Chondrocyte (in vitro differentiated cells): Measurements from ENCODE around the gene DPH5. TPM values are rescaled to one million over a fixed set of nuclear protein-coding genes. Genes with fewer than 3 reads are reported as not detected.

Experiments used
- DNase-seq: peaks from one replicate; pipeline ENCODE4 v3.0.0; 2021; ENCODE audit warnings: mixed read lengths, low spot score
- H3K27ac Mint-ChIP-seq: one replicate; pipeline ENCODE4 v1.8.0; 2021; ENCODE audit warnings: mild to moderate bottlenecking, moderate library complexity, mixed read lengths; ENCODE audit not compliant: unreplicated experiment
- H3K27me3 Mint-ChIP-seq: 2 replicates; pipeline ENCODE4 v1.8.0; 2021; ENCODE audit warnings: low read depth, mixed read lengths
- H3K36me3 Mint-ChIP-seq: 2 replicates; pipeline ENCODE4 v1.8.0; 2021; ENCODE audit warnings: low read depth, mixed read lengths
- H3K4me1 Mint-ChIP-seq: 2 replicates; pipeline ENCODE4 v1.8.0; 2021; ENCODE audit warnings: low read depth, mild to moderate bottlenecking, mixed read lengths
- H3K4me3 Mint-ChIP-seq: one replicate; pipeline ENCODE4 v1.8.0; 2021; ENCODE audit warnings: mild to moderate bottlenecking, moderate library complexity, mixed read lengths; ENCODE audit not compliant: unreplicated experiment
- H3K9me3 Mint-ChIP-seq: 2 replicates; pipeline ENCODE4 v1.8.0; 2021; ENCODE audit warnings: low read depth, mixed read lengths
- CTCF ChIP-seq: fragments of 200-600 bp; sonication (generic); IDR thresholded peaks from 2 replicates; pipeline ENCODE4 v1.5.0; 2021; ENCODE audit warnings: antibody characterized with exemption, mild to moderate bottlenecking, moderate library complexity
- total RNA-seq: library from RNA; stranded (reverse); gene quantifications from 3 replicates; pipeline ENCODE4 v1.2.1, GENCODE V29; 2021

DPH5 gene
- total RNA-seq, 1 donor from 2014 or later, result 30.5 TPM

- H3K36me3 Mint-ChIP-seq, result no peaks in the 10 kb centered on the region
- TF ChIP-seq CTCF, result no peak
- no peaks in the 10 kb centered on the region for H3K4me1 Mint-ChIP-seq
- H3K4me3 Mint-ChIP-seq, result no peak overlapping the region
- H3K27ac Mint-ChIP-seq, result no peak overlapping the region
- no peaks in the 10 kb centered on the region for H3K27me3 Mint-ChIP-seq
- H3K9me3 Mint-ChIP-seq, result no peaks in the 10 kb centered on the region
- no peak for DNase-seq
These were observed 40.8 kb upstream of the DPH5 start for GRCh38 chr1:101066260-101066936.

GRCh38 chr1:101065575-101065974 lies 40.0 kb upstream of the DPH5 start:
- Mint-ChIP-seq H3K27me3 (no peaks in the 10 kb centered on the region), H3K9me3 (no peaks in the 10 kb centered on the region), H3K36me3 (no peaks in the 10 kb centered on the region), H3K4me1 (no peaks in the 10 kb centered on the region), H3K4me3 (no peak overlapping the region), H3K27ac (no peak overlapping the region)
- no peak for DNase-seq
- no peak for TF ChIP-seq CTCF

- no peak overlapping the region for H3K4me3 Mint-ChIP-seq
- H3K9me3 Mint-ChIP-seq, result no peaks in the 10 kb centered on the region
- no peaks in the 10 kb centered on the region for H3K27me3 Mint-ChIP-seq
- H3K27ac Mint-ChIP-seq, result no peak overlapping the region
- TF ChIP-seq CTCF, result no peak
- H3K36me3 Mint-ChIP-seq, result no peaks in the 10 kb centered on the region
- H3K4me1 Mint-ChIP-seq, result no peaks in the 10 kb centered on the region
- no peak for DNase-seq
These were observed 39.1 kb upstream of the DPH5 start for GRCh38 chr1:101064697-101065096.

GRCh38 chr1:101060992-101061391 lies 35.4 kb upstream of the DPH5 start:
- Mint-ChIP-seq H3K27me3 (no peaks in the 10 kb centered on the region), H3K4me3 (no peak overlapping the region), H3K36me3 (peaks cover 3% of the 10 kb centered on the region), H3K9me3 (peaks cover 5% of the 10 kb centered on the region), H3K4me1 (no peaks in the 10 kb centered on the region), H3K27ac (no peak overlapping the region)
- TF ChIP-seq CTCF, result no peak
- DNase-seq, result no peak

- no peak for DNase-seq
- Mint-ChIP-seq H3K27me3 (no peaks in the 10 kb centered on the region), H3K27ac (no peak overlapping the region), H3K9me3 (peaks cover 5% of the 10 kb centered on the region), H3K36me3 (peaks cover 3% of the 10 kb centered on the region), H3K4me1 (no peaks in the 10 kb centered on the region), H3K4me3 (no peak overlapping the region)
- TF ChIP-seq CTCF, result no peak
These were observed 34.5 kb upstream of the DPH5 start for GRCh38 chr1:101059945-101060542.
